ENCODE results near the gene MICA.

The MICA gene

DNA sequence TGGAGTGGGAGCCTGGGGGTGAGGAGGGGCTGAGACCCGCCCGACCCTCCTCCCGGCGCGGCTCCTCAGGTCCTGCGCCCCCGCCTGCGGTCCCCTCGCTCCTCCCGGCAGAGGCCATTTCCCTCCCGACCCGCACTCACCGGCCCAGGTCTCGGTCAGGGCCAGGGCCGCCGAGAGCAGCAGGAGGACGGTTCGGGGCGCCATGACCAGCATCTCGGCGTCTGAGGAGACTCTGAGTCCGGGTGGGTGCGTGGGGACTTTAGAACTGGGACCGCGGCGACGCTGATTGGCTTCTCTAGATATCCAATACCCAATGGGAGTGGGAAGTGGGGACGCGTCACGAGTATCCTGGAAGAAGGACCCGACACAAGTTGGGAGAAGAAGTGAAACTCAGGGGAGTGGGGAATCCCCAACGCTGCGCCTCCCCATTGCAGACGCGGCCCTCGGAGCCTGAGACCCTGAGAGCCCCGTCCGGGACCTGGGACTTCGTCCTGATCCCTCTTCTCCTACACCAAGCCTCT is 46.4 kb upstream of the MICA start, which contains the start of gene HLA-B:
HLA-B (minus strand) TSS at position 234 of the 521 bp plus-strand sequence; CDS start at position 213, 21 bp downstream.
- TF ChIP-seq, protein P1, sequence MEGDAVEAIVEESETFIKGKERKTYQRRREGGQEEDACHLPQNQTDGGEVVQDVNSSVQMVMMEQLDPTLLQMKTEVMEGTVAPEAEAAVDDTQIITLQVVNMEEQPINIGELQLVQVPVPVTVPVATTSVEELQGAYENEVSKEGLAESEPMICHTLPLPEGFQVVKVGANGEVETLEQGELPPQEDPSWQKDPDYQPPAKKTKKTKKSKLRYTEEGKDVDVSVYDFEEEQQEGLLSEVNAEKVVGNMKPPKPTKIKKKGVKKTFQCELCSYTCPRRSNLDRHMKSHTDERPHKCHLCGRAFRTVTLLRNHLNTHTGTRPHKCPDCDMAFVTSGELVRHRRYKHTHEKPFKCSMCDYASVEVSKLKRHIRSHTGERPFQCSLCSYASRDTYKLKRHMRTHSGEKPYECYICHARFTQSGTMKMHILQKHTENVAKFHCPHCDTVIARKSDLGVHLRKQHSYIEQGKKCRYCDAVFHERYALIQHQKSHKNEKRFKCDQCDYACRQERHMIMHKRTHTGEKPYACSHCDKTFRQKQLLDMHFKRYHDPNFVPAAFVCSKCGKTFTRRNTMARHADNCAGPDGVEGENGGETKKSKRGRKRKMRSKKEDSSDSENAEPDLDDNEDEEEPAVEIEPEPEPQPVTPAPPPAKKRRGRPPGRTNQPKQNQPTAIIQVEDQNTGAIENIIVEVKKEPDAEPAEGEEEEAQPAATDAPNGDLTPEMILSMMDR (IDR thresholded peaks at IDR 0.05; ENCODE audit: control extremely low read depth, extremely low read depth, low read depth, missing control alignments), result no peak
- ChIA-PET POLR2A (no interaction called here), CTCF (interaction anchor here (2.5 kb wide), 1 partner anchor 9 kb away, joined by 15 read pairs; no protein-coding TSS in a partner anchor)
- peak; percentile 91 for DNase-seq (ENCODE audit: extremely low spot score)

DNA sequence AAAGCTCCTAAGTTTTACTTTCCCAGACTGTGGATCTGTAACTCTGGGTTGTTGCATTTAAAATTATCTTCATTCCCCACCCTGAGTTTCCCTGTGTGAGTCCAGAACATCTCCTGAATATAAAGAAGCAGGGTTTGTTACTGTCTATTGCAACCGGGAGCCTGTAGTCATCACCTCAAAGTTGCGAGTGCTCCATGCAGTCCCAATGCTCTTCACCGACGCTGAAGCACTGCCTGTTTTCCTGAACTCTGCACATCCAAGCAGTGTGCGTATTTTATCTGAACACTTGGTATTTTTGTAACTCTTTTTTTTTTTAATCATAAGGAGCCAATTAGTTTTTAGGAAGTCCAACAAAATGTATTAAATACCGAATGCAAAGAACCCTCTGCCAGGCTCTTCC is 45.5 kb upstream of the MICA start:
- POLR2A ChIA-PET, result no interaction called here
- CTCF ChIA-PET, result interaction anchor here (2.5 kb wide), 1 partner anchor 8 kb away, joined by 15 read pairs; no protein-coding TSS in a partner anchor
- DNase-seq (ENCODE audit: extremely low spot score), result no peak
- TF ChIP-seq, protein P1 (IDR thresholded peaks at IDR 0.05; ENCODE audit: control extremely low read depth, extremely low read depth, low read depth, missing control alignments), result no peak

DNA sequence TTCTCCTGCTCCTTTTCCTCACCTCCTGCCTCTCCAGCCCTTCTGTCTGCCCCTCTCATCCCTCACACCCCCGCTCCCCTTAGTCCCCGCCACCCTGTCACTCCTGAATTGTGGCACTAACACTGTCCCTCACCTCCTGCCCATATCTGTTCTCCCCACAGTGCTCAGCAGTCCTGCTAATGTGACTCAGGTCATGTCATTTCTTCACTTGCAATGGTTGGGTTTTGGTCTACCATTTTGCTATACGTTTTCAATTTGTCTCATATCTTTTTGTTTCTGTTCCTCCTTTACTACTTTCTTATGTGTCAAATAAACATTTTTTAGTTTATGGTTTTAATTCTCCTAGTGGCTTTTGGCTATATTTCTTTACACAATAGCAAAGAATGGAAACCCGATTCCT is 45.1 kb upstream of the MICA start:
- TF ChIP-seq, protein P1 (IDR thresholded peaks at IDR 0.05; ENCODE audit: control extremely low read depth, extremely low read depth, low read depth, missing control alignments), result no peak
- DNase-seq (ENCODE audit: extremely low spot score), result no peak
- CTCF ChIA-PET, result interaction anchor here (2.5 kb wide), 1 partner anchor 8 kb away, joined by 15 read pairs; no protein-coding TSS in a partner anchor
- POLR2A ChIA-PET, result no interaction called here

DNA sequence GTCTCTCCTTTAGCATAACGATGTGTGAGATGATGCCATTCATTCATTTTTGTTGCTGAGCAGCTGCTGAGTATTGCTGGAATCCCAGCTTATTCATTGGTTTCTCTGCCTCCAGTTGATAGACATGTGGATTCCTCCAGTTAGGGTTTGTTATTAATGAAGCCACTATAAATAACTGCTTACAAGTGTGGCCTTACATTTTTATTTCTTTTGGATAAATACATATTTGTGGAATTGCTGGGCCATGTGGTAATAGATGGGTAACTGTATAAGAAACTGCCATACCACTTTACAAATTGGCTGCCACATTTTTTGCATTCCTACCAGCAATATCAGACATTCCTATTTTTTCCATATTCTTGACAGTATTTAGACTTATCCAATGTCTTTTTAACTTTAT is 43.8 kb upstream of the MICA start:
- CTCF ChIA-PET, result interaction anchor here (2.5 kb wide), 1 partner anchor 7 kb away, joined by 15 read pairs; no protein-coding TSS in a partner anchor
- POLR2A ChIA-PET, result no interaction called here
- DNase-seq (ENCODE audit: extremely low spot score), result no peak
- TF ChIP-seq, protein P1 (IDR thresholded peaks at IDR 0.05; ENCODE audit: control extremely low read depth, extremely low read depth, low read depth, missing control alignments), result no peak

DNA sequence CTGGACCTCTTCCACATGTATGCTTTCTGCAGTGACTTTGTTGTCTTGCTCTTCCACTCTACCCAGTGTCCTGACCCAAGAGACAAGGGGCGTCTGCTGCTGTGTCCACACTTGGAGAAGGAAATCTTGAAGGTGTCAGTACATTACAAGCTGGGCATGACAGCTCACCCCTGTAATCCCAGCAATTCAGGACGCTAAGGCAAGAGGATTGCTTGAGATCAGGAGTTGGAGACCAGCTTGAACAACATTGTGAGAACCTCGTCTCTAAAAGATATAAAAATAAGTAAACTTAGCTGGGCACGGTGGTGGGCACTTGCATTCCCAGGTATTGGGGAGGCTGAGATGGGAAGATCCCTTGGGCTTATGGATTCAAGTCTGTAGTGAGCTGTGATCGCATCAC is 40.6 kb upstream of the MICA start:
- DNase-seq (ENCODE audit: extremely low spot score), result no peak
- POLR2A ChIA-PET, result no interaction called here
- TF ChIP-seq, protein P1 (IDR thresholded peaks at IDR 0.05; ENCODE audit: control extremely low read depth, extremely low read depth, low read depth, missing control alignments), result no peak
- CTCF ChIA-PET, result interaction anchor here (2.0 kb wide), 1 partner anchor 166 kb away, joined by 6 read pairs; no protein-coding TSS in a partner anchor

DNA sequence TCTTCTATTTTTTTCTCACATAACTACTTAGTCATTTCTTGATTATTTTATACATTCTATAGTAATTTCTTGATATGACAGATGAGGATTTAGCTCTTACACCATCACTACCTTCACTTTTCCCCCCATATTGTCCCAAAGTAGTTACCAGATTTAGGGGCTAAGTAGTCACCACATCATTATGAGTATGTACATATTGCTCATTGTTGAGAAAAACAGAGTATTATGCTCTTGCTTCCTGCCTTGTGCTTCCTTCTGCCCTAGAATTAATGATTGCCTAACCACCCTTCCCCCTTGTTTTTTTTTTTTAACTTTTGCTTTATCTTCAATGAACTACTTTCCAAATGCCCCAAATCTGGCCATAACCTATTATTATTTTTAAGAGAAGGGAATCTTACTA is 39.6 kb upstream of the MICA start:
- ChIA-PET CTCF (interaction anchor here (1.1 to 4.8 kb wide), 4 partner anchors 12 to 166 kb away, joined by 3 to 82 read pairs (median 14); no protein-coding TSS in a partner anchor), POLR2A (no interaction called here)
- DNase-seq (ENCODE audit: extremely low spot score), result no peak
- TF ChIP-seq, protein P1 (IDR thresholded peaks at IDR 0.05; ENCODE audit: control extremely low read depth, extremely low read depth, low read depth, missing control alignments), result no peak
